Transverse colon (tissue), 4 donors: ENCODE results near the gene GALNT18. TPM values are rescaled to one million over a fixed set of nuclear protein-coding genes. Genes with fewer than 3 reads are reported as not detected.

Source experiments
- DNase-seq: peaks from one replicate; pipeline ENCODE4 v3.0.0-alpha.2; 2019
- H3K27ac ChIP-seq, 4 donors: fragments of 200-600 bp; sonication (generic); 2 replicates each; pipeline ENCODE4 v1.5.1; 2016 to 2018; ENCODE audit warnings: inconsistent platforms in 4 of 4
- H3K27me3 ChIP-seq: fragments of 200-600 bp; sonication (generic); 2 replicates; pipeline ENCODE4 v1.5.1; 2017; ENCODE audit warnings: inconsistent platforms
- H3K36me3 ChIP-seq, 4 donors: fragments of 200-600 bp; sonication (generic); 2 replicates each; pipeline ENCODE4 v1.5.1; 2017 to 2019; ENCODE audit warnings: inconsistent platforms in 4 of 4
- H3K4me1 ChIP-seq, 4 donors: fragments of 200-600 bp; sonication (generic); 2 replicates each; pipeline ENCODE4 v1.5.1; 2017 to 2020; ENCODE audit warnings: inconsistent platforms in 4 of 4
- H3K4me3 ChIP-seq, 4 donors: fragments of 200-600 bp; sonication (generic); 1 replicate in 1 of 4; 2 replicates in 3 of 4; pipeline versions ENCODE4 v1.5.1 to v1.6.1; 2017 to 2019; ENCODE audit warnings: inconsistent platforms in 4 of 4
- H3K9me3 ChIP-seq, 2 donors: fragments of 200-600 bp; sonication (generic); 2 replicates each; pipeline ENCODE4 v1.5.1; 2017 to 2019; ENCODE audit warnings: inconsistent platforms in 2 of 2
- EP300 ChIP-seq: sonication (generic); formaldehyde crosslinking; IDR thresholded peaks from one replicate; pipeline ENCODE4 v1.6.1; 2017; ENCODE audit warnings: antibody characterized with exemption, low read depth
- POLR2A ChIP-seq: fragments of 450-650 bp; IDR thresholded peaks from one replicate; pipeline ENCODE4 v1.6.1; 2016; ENCODE audit warnings: antibody characterized with exemption, mild to moderate bottlenecking, moderate library complexity
- POLR2AphosphoS5 ChIP-seq, 3 donors: sonication (generic); formaldehyde crosslinking; IDR thresholded peaks; one replicate each; pipeline ENCODE4 v1.6.1; 2016; ENCODE audit warnings: antibody characterized with exemption in 3 of 3
- WGBS, 2 donors: methylation state at CpG; one replicate each; pipeline ENCODE4 v1.1.5; 2018; ENCODE audit warnings: low coverage in 1 of 2; 5-methylcytosine and 5-hydroxymethylcytosine counted together
- in situ Hi-C, 4 donors: fragments of 200-750 bp; cut with MboI; loops; one replicate each; pipeline versions ENCODE4 v1.15.0 to v1.15.1; 2017; ENCODE audit warnings: low sequenced_read_pairs in 3 of 4, low pct_ligation_motif_present in 1 of 4, low pct_unique_long_range_greater_than_20kb in 1 of 4
- intact Hi-C: fragments of 100-400 bp; cut with DNase I; formaldehyde crosslinking; loops from one replicate; pipeline ENCODE4 v1.15.1; 2023; ENCODE audit warnings: low total_unique reads
- total RNA-seq, 4 donors: library from RNA; depleted of rRNA; stranded (reverse); fragments of >200 nt; gene quantifications; one replicate each; pipeline ENCODE4 v1.1.0, GENCODE V29; 2016
- TF ChIP-seq, protein P1 (sequence below), 5 experiments: fragments of 200-600 bp in 3 of 5; fragments of 450-650 bp in 2 of 5; sonication (generic) in 3 of 5; IDR thresholded peaks; 1 replicate in 2 of 5; 2 replicates in 3 of 5; pipeline ENCODE4 v1.5.1; 2016 to 2017; ENCODE audit warnings: antibody characterized with exemption in 5 of 5, inconsistent platforms in 3 of 5, mild to moderate bottlenecking in 2 of 5, moderate library complexity in 1 of 5

Gene GALNT18
- total RNA-seq, 4 donors from 2014 or later, result 5.6 to 22.1 (median 8.4) TPM

DNA sequence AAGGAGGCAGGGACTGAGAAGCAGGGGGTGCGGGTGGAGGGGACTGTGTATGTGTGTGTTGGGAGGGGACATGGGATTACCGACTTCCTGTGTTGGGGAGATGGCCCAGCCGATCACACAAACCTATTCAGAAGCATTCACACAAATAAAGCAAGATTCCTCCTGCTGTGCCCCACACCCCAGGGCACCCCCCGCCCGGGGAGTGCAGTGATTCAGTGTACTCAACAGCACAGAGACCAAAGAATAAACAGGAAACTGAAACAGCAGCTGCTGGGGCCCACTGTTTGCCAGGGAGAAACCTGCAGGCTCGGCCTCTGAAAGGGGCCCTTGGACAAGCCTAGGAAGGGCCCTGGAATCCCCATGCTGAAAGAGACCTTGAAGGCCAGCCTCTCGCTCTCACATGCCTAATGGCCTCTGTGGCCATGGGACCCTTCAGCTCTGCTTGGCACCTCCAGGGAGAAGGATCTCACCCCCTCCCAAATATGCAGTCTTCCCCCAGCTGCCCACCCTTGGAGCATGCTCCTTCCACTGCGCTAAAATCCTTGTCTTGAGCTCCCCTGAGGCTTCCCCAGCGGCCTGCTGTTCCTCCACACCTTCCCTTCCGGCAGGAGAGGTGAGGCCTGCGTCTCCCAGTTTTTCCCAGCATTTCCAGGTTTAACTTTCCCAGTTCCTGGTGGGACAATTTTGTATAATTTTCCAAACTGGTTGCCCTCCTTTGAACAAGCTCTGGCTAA lies 341.7 kb downstream of the GALNT18 start:
- no peaks in the 10 kb centered on the region for H3K9me3 ChIP-seq
- H3K27ac ChIP-seq, result no peak overlapping the region
- in situ Hi-C loops, result no loop called here
- intact Hi-C loops, result no loop called here
- 33 to 71% methylated on average over 2 to 11 of the region's 11 CpGs for WGBS, 2 donors
- TF ChIP-seq, protein P1, sequence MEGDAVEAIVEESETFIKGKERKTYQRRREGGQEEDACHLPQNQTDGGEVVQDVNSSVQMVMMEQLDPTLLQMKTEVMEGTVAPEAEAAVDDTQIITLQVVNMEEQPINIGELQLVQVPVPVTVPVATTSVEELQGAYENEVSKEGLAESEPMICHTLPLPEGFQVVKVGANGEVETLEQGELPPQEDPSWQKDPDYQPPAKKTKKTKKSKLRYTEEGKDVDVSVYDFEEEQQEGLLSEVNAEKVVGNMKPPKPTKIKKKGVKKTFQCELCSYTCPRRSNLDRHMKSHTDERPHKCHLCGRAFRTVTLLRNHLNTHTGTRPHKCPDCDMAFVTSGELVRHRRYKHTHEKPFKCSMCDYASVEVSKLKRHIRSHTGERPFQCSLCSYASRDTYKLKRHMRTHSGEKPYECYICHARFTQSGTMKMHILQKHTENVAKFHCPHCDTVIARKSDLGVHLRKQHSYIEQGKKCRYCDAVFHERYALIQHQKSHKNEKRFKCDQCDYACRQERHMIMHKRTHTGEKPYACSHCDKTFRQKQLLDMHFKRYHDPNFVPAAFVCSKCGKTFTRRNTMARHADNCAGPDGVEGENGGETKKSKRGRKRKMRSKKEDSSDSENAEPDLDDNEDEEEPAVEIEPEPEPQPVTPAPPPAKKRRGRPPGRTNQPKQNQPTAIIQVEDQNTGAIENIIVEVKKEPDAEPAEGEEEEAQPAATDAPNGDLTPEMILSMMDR (IDR thresholded peaks at IDR 0.05), result no peak
- TF ChIP-seq POLR2A, result no peak
- TF ChIP-seq EP300, result no peak
- no peak for TF ChIP-seq POLR2AphosphoS5 (IDR thresholded peaks at IDR 0.05)
- no peak overlapping the region for H3K4me3 ChIP-seq
- DNase-seq, result no peak
- H3K4me1 ChIP-seq, result peaks cover 0 to 2% (median 0%) of the 10 kb centered on the region in 4 donors
- no peaks in the 10 kb centered on the region for H3K27me3 ChIP-seq
- no peaks in the 10 kb centered on the region for H3K36me3 ChIP-seq

DNA sequence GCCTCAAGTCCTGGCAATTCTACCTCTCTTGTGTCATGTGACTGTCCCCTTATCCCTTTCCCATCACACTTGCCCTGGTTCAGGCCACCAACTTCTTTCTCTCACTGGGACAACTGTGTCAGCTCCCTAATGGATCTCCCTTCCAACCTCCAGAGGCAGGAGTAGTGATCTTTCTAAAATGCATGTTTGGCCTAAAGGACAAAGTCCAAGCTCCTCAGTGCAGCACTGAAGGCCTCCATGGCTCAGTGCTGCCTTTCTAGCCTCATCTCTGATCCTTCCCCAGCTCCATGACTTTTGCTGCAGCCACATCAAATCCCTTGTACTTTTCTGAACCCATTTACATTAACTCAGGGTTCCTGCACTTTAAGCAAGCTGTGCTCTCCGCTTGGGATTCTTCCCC lies 349.6 kb downstream of the GALNT18 start:
- in situ Hi-C loops (loop anchor here in 2 of 4 donors (25.0 kb wide), 1 partner anchor 235 kb away; no protein-coding TSS in a partner anchor), intact Hi-C loops (no loop called here)
- H3K4me1 ChIP-seq, result no peaks in the 10 kb centered on the region
- H3K36me3 ChIP-seq, result no peaks in the 10 kb centered on the region
- H3K9me3 ChIP-seq, result no peaks in the 10 kb centered on the region
- WGBS, 2 donors, result 80% methylated on average over 1 of the region's 1 CpG
- H3K27ac ChIP-seq, result no peak overlapping the region
- DNase-seq, result no peak
- TF ChIP-seq EP300 (no peak), POLR2A (no peak), POLR2AphosphoS5 (IDR thresholded peaks at IDR 0.05) (no peak)
- TF ChIP-seq, protein P1 (IDR thresholded peaks at IDR 0.05), result no peak
- no peaks in the 10 kb centered on the region for H3K27me3 ChIP-seq
- H3K4me3 ChIP-seq, result no peak overlapping the region

DNA sequence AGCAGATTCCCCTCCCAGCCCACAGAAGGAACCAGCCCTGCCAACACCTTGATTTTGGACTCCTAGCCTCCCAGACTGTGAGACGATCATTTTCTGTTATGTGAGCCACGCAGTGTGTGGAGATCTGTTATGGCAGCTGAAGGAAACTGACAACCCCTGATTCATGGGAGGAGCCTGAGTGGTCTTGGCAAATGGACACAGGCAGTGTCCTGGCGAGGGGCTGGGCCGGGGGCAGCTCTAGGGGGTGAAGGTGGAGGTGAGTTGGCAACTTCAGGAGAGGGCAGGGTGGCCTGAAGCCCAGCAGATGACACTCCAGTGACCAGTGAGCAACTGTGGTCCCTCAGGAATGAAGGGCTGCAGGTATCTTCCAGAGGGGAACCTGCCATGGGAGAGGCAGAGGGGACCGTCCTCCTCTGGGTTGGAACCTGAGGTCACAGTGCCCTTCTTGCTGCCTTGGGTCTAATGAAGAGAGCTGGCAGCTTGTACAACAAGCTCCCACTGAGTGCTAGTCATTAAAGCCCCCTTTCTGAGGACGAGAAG lies 351.5 kb downstream of the GALNT18 start:
- WGBS, 2 donors, result 92% methylated on average over 5 of the region's 6 CpGs; no CpG with 5 or more reads in 1 of the 2 donors
- no peak for DNase-seq
- in situ Hi-C loops, result loop anchor here in 2 of 4 donors (25.0 kb wide), 1 partner anchor 233 kb away; no protein-coding TSS in a partner anchor
- intact Hi-C loops, result loop anchor here (2.0 kb wide), 1 partner anchor 52 kb away; no protein-coding TSS in a partner anchor
- Histone ChIP-seq H3K27me3 (no peaks in the 10 kb centered on the region), H3K9me3 (no peaks in the 10 kb centered on the region), H3K27ac (no peak overlapping the region), H3K4me3 (no peak overlapping the region), H3K36me3 (no peaks in the 10 kb centered on the region), H3K4me1 (no peaks in the 10 kb centered on the region)
- TF ChIP-seq POLR2AphosphoS5 (IDR thresholded peaks at IDR 0.05) (no peak), EP300 (no peak), POLR2A (no peak)
- TF ChIP-seq, protein P1 (IDR thresholded peaks at IDR 0.05), result no peak

DNA sequence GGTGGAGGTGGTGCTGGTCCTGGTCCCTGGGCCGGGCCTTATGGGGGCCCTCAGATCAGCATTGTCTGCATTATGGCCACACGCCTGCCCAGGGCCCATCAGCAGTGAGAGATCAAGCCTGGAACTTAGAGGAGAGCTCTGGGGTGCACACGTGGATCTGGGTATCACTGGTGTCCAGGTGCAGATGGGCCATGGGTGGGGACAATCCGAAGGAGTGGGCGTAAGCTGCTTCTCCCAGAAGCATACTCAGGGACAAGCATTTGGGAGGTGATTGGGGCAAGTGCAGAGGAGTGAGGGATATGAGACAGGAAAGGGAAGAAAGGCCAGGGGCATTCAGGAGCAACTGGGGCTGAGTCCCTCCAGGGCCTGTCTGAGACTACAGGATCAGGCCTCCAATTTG lies 353.1 kb downstream of the GALNT18 start:
- no peak for TF ChIP-seq POLR2AphosphoS5 (IDR thresholded peaks at IDR 0.05)
- TF ChIP-seq, protein P1 (IDR thresholded peaks at IDR 0.05), result no peak
- in situ Hi-C loops, result loop anchor here in 3 of 4 donors (10.0 to 25.0 kb wide), 2 partner anchors 231 to 474 kb away; no protein-coding TSS in a partner anchor
- Histone ChIP-seq H3K27ac (no peak overlapping the region), H3K36me3 (no peaks in the 10 kb centered on the region), H3K9me3 (no peaks in the 10 kb centered on the region), H3K4me1 (no peaks in the 10 kb centered on the region), H3K4me3 (no peak overlapping the region), H3K27me3 (no peaks in the 10 kb centered on the region)
- intact Hi-C loops, result loop anchor here (10.0 kb wide), 1 partner anchor 334 kb away; no protein-coding TSS in a partner anchor
- 63 to 87% methylated on average over 3 to 5 of the region's 5 CpGs for WGBS, 2 donors
- DNase-seq, result no peak
